PC-3 (cell line): ENCODE data around the gene IPO4. TPM values are rescaled to one million over a fixed set of nuclear protein-coding genes. Genes with fewer than 3 reads are reported as not detected.

Experiments used
- ATAC-seq: fragments of 200-7000 bp; cut with Tn5 transposase; 2 replicates; pipeline ENCODE4 v1.9.1; 2020; ENCODE audit warnings: mild to moderate bottlenecking, moderate library complexity
- BruUV-seq: library from RNA; stranded (reverse); fragments of 400-500 nt; replicated peaks from 2 replicates; lab custom pipeline; 2021; lab: Mats Ljungman, UMichigan
- CTCF ChIA-PET: fragments of 300-600 bp; sonication (Branson Sonifier 250); formaldehyde crosslinking; loops from one replicate; lab custom pipeline; 2022; ENCODE audit warnings: antibody characterized with exemption; lab: Charles Lee
- POLR2A ChIA-PET: fragments of 300-600 bp; sonication (Branson Sonifier 250); formaldehyde crosslinking; loops from one replicate; lab custom pipeline; 2022; ENCODE audit warnings: antibody characterized with exemption; ENCODE audit not compliant: unreplicated experiment; lab: Charles Lee
- DNase-seq: peaks from one replicate; pipeline ENCODE4 v3.0.0-alpha.2; 2015
- H2AFZ ChIP-seq: fragments of 300-600 bp; sonication (generic); 2 replicates; pipeline ENCODE4 v1.6.0; 2016; ENCODE audit warnings: antibody characterized with exemption, low read length
- H3F3A ChIP-seq: fragments of 300-600 bp; sonication (generic); one replicate; pipeline ENCODE4 v1.6.0; 2017; ENCODE audit warnings: antibody characterized with exemption, low read length, control low read depth, mild to moderate bottlenecking; ENCODE audit not compliant: unreplicated experiment
- H3K27ac ChIP-seq: fragments of 300-600 bp; sonication (generic); 2 replicates; pipeline ENCODE4 v1.5.1; 2016; ENCODE audit warnings: mild to moderate bottlenecking, low read length
- H3K27me3 ChIP-seq: fragments of 300-600 bp; sonication (generic); 2 replicates; pipeline ENCODE4 v1.6.1; 2016; ENCODE audit warnings: low read length, mixed read lengths
- H3K36me3 ChIP-seq: fragments of 300-600 bp; sonication (generic); 2 replicates; pipeline ENCODE4 v1.6.1; 2016; ENCODE audit warnings: low read depth, mixed run types, low read length, mixed read lengths
- H3K4me1 ChIP-seq: fragments of 300-600 bp; sonication (generic); 2 replicates; pipeline ENCODE4 v1.5.1; 2016; ENCODE audit warnings: low read length; ENCODE audit not compliant: insufficient read depth
- H3K4me2 ChIP-seq: fragments of 300-600 bp; sonication (generic); 2 replicates; pipeline ENCODE4 v1.6.0; 2016; ENCODE audit warnings: low read length
- H3K4me3 ChIP-seq: fragments of 300-600 bp; sonication (generic); 2 replicates; pipeline ENCODE4 v1.5.1; 2016; ENCODE audit warnings: mild to moderate bottlenecking, low read length, mixed read lengths
- H3K79me2 ChIP-seq: fragments of 300-600 bp; sonication (generic); 2 replicates; pipeline ENCODE4 v1.6.1; 2017; ENCODE audit warnings: low read length, mixed read lengths
- H3K9ac ChIP-seq: fragments of 300-600 bp; sonication (generic); 2 replicates; pipeline ENCODE4 v1.6.0; 2016; ENCODE audit warnings: mild to moderate bottlenecking, low read length
- H3K9me2 ChIP-seq: fragments of 300-600 bp; sonication (generic); replicated peaks from 2 replicates; pipeline ENCODE4 v1.6.1; 2016; ENCODE audit warnings: mixed run types, low read length, mixed read lengths
- H3K9me3 ChIP-seq: fragments of 300-600 bp; sonication (generic); 2 replicates; pipeline ENCODE4 v1.6.1; 2016; ENCODE audit warnings: low read length, mixed read lengths
- H4K20me1 ChIP-seq: fragments of 300-600 bp; sonication (generic); 2 replicates; pipeline ENCODE4 v1.6.1; 2016; ENCODE audit warnings: low read length, mixed read lengths
- EZH2 ChIP-seq: fragments of 300-600 bp; sonication (generic); IDR thresholded peaks from one replicate; pipeline ENCODE4 v1.6.1; 2017; ENCODE audit warnings: antibody characterized with exemption, mild to moderate bottlenecking, low read length; ENCODE audit not compliant: unreplicated experiment
- EZH2phosphoT487 ChIP-seq: fragments of 300-600 bp; sonication (generic); IDR thresholded peaks from 2 replicates; pipeline ENCODE4 v1.6.1; 2018; ENCODE audit warnings: mild to moderate bottlenecking, antibody characterized with exemption, low read length, borderline replicate concordance
- intact Hi-C: fragments of 100-400 bp; cut with micrococcal nuclease; formaldehyde crosslinking; loops from 2 replicates; pipeline ENCODE4 v1.9.0; 2023
- total RNA-seq: library from RNA; depleted of rRNA; stranded (reverse); fragments of >200 nt; gene quantifications from 2 replicates; pipeline ENCODE4 v1.2.3, GENCODE V29; 2014
- TF ChIP-seq, protein P1 (sequence below): fragments of 300-600 bp; sonication (generic); conservative IDR thresholded peaks from 2 replicates; pipeline ENCODE4 v1.5.1; 2017; ENCODE audit warnings: antibody characterized with exemption, low read depth, mild to moderate bottlenecking, low read length

Gene IPO4
- total RNA-seq, 1 experiment from 2014 or later, result 211 TPM

DNA sequence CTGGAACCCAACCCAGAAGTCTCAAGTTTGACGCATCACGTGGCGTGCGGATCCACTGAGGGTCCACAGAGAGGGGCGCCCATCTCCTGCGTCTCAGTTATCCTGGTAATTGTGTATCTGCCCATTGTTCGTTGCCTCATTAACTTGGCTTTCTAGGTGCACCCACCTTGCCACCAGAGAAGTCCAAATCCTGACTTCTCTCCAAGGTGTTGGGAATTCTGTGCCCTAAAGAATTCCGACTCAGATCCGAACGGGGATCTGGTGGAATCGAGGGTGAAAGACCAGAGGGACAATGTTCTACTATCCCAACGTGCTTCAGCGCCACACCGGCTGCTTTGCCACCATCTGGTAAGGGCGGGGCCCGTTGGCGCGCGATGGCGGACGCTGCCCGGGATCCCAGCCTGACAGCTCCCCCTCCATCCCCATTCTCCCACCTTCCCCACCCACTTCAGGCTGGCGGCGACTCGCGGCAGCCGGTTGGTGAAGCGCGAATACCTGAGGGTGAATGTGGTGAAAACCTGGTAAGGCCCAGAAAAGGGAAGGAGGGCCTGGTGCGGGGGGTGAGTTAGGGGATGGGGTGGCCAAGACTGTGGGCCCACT lies 16.3 kb downstream of the IPO4 start:
- no peaks in the 10 kb centered on the region for H4K20me1 ChIP-seq
- no peak for DNase-seq
- TF ChIP-seq EZH2phosphoT487 (no peak), EZH2 (no peak)
- TF ChIP-seq, protein P1, sequence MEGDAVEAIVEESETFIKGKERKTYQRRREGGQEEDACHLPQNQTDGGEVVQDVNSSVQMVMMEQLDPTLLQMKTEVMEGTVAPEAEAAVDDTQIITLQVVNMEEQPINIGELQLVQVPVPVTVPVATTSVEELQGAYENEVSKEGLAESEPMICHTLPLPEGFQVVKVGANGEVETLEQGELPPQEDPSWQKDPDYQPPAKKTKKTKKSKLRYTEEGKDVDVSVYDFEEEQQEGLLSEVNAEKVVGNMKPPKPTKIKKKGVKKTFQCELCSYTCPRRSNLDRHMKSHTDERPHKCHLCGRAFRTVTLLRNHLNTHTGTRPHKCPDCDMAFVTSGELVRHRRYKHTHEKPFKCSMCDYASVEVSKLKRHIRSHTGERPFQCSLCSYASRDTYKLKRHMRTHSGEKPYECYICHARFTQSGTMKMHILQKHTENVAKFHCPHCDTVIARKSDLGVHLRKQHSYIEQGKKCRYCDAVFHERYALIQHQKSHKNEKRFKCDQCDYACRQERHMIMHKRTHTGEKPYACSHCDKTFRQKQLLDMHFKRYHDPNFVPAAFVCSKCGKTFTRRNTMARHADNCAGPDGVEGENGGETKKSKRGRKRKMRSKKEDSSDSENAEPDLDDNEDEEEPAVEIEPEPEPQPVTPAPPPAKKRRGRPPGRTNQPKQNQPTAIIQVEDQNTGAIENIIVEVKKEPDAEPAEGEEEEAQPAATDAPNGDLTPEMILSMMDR, result no peak
- POLR2A ChIA-PET, result no interaction called here
- CTCF ChIA-PET, result no interaction called here
- H3K79me2 ChIP-seq, result no peaks in the 10 kb centered on the region
- no peak overlapping the region for H2AFZ ChIP-seq
- no peaks in the 10 kb centered on the region for H3K4me1 ChIP-seq
- intact Hi-C loops, result no loop called here
- H3K9ac ChIP-seq, result no peak overlapping the region
- no peak overlapping the region for H3K27ac ChIP-seq
- ATAC-seq, result no peak
- no peaks in the 10 kb centered on the region for H3K9me3 ChIP-seq
- H3K4me3 ChIP-seq, result no peak overlapping the region
- no peaks in the 10 kb centered on the region for H3F3A ChIP-seq
- no peaks in the 10 kb centered on the region for H3K27me3 ChIP-seq
- BruUV-seq, result no TSS peak
- no peaks in the 10 kb centered on the region for H3K9me2 ChIP-seq
- no peak overlapping the region for H3K4me2 ChIP-seq
- H3K36me3 ChIP-seq, result no peaks in the 10 kb centered on the region

DNA sequence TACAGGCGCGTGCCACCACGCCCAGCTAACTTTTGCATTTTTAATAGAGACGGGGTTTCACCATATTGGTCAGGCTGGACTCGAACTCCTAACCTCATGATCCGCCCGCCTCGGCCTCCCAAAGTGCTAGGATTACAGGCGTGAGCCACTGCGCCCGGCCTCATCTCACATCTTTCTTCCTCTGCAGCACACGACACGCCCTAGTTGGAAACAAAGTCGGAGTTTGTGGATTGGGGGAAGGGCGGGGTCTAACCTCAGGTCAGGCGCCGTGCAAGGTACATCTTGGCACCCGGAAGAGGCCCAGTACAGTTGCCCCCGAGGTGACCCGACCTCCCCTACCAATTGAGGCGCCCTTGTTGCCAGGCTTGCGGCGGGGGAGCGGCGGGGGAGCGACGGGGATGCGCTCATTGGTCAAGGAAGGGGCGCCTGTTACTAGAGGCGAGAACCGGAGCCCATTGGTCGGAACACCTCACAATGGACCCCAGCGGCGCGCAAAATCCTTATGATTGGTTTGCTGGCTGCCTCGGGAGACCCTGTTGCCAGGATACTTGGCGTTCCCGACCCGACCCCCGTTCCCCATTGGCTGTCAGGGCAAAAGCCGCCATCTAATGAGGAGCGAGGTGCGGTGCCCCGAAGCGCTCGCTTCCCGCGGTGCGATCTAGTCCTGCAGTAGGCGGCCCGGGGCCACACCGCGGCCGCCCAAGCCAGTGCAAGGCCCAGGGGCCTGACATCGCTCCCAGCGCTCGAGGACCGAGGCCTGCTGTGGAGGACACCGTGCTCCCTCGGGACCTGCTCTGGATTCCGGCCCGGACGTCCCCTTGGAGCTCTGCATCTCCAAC lies 17.0 kb downstream of the IPO4 start, which contains the start of gene REC8:
Gene REC8, plus strand, starts transcription at position 659 of the 839 bp plus-strand sequence. CDS start 473 bp downstream, outside the sequence.
- no TSS peak for BruUV-seq
- Histone ChIP-seq H3K9ac (no peak within 1 kb of the TSS), H3K4me3 (no peak within 1 kb of the TSS), H2AFZ (no peak within 1 kb of the TSS), H3K27ac (no peak within 1 kb of the TSS), H3K4me1 (no peaks in the 10 kb centered on the region), H3K27me3 (no peaks in the 10 kb centered on the region), H3K79me2 (no peaks in the 10 kb centered on the region), H3F3A (no peaks in the 10 kb centered on the region), H3K9me2 (no peaks in the 10 kb centered on the region), H3K9me3 (no peaks in the 10 kb centered on the region), H4K20me1 (no peaks in the 10 kb centered on the region), H3K36me3 (no peaks in the 10 kb centered on the region), H3K4me2 (no peak within 1 kb of the TSS)
- POLR2A ChIA-PET, result no interaction called here
- no peak for ATAC-seq
- intact Hi-C loops, result no loop called here
- no peak for DNase-seq
- CTCF ChIA-PET, result no interaction called here
- TF ChIP-seq EZH2phosphoT487, result no peak
- TF ChIP-seq, protein P1, result no peak
